Left kidney (tissue), 2 donors: ENCODE results near the gene SPIRE2. TPM values are rescaled to one million over a fixed set of nuclear protein-coding genes. Genes with fewer than 3 reads are reported as not detected.
"Not testable (repeated sequence)": the region's sequence is repeated elsewhere in the genome, so short reads cannot be mapped to it uniquely, and the experiment has no call there.

Source experiments
- DNase-seq: peaks from one replicate; pipeline ENCODE4 v3.0.0-alpha.2; 2013
- polyA plus RNA-seq: library from polyadenylated mRNA; unstranded; fragments of 120-200 nt; gene quantifications from one replicate; pipeline ENCODE4 v1.2.1, GENCODE V29; 2013; ENCODE audit not compliant: insufficient read length

Gene SPIRE2
- polyA plus RNA-seq, 1 donor: 15.7 TPM

GRCh38 chr16:89806589-89807193 lies 21.6 kb upstream of the SPIRE2 start:
- not testable (repeated sequence) for DNase-seq

DNA sequence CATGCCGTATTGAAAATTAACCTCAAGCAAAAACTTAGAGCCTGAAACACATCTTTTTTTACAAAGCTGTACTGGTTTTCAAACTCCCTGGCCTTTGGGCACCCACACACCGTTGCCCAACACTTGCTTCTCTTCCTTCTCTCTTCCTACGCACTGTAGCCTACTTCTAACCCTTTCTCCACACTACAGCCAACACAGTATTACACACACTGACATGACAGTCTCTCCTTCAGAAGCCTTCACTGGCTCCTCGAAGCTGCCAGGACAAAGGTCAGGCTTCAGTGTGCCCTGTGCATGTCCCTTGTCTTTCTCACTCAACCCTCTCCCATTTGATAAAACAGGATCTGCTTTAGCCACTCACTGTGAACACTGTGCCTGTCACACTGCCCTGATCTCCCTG lies 19.8 kb upstream of the SPIRE2 start:
- DNase-seq: no peak

GRCh38 chr16:89811321-89811720 lies 17.0 kb upstream of the SPIRE2 start:
- DNase-seq: no peak

DNA sequence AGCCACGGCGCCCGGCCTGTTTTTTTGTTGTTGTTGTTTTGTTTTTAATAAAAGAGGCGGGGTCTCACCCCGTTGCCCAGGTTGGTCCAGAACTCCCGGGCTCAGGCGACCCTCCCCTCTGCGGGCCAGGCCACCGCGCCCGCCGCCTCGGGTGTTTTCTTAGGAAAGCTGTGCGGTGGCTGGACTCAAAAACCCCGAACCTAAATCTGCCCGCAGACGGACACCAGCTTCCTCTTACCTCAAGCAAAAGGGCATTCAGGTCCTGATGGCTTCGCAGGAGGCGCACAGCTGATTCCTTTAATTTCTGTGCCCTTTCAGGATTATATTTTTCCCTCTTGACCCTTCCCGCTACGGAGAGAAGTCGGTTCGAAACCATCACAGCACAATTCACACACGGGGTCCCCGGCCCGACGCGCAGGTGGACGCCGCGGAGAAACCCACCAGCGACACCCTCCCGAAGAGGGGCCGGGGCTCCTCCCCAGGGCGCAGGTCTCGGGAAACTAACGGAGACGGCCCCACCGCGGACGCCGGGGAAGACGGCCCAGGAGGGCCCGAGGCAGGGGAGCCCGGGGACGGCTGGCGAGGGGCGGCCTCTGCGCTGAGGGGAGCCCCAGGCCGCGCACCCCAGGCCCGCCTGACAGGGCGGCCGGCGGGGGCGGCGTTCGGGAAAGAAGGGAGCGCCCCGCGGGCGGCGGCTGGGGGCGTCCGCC lies 12.5 kb upstream of the SPIRE2 start:
- no peak for DNase-seq

GRCh38 chr16:89818851-89819403 lies 9.3 kb upstream of the SPIRE2 start:
- DNase-seq: not testable (repeated sequence)

DNA sequence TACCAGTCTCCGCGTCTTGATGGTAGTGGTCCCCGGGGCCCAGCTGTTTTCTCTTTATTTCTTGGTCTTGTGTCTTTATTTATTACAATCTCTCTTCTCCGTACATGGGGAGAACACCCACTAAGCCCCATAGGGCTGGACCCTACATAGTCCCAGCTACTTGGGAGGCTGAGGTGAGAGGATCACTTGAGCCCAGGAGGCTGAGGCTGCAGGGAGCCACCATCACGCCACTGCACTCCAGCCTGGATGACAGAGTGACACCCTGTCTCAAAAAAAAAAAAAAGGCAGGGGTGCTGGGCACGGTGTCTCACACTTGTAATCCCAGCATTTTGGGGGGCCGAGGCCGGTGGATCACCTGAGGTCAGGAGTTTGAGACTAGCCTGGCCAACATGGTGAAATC lies 8.8 kb upstream of the SPIRE2 start:
- not testable (repeated sequence) for DNase-seq

DNA sequence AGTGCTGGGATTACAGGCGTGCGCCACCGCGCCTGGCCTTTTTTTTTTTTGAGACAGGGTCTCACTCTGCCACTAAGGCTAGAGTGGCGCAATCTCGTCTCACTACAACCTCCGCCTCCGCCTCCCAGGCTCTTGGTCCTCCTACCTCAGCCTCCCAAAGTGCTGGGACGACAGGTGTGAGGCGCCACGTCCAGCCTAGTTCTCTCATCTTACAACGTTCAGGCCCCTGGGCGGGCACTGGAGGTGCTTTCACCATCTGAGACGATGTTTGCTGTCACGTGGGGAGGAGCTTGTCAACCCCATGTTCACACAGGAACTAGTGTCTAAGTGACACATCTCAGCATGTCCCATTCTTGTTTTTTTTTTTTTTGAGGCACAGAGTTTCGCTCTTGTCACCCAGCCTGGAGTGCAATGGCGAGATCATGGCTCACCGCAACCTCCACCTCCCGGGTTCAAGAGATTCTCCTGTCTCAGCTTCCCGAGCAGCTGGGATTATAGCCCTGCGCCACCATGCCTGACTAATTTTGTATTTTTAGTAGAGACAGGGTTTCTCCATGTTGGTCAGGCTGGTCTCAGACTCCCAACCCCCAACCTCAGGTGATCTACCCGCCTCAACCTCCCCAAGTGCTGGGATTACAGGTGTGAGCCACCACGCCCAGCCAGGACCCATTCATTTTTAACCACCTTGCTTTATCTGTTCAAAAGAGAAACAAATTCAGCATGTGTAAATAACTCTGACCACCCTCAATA lies 6.7 kb upstream of the SPIRE2 start:
- DNase-seq: no peak

GRCh38 chr16:89822188-89823086 lies 5.8 kb upstream of the SPIRE2 start:
- no peak for DNase-seq

DNA sequence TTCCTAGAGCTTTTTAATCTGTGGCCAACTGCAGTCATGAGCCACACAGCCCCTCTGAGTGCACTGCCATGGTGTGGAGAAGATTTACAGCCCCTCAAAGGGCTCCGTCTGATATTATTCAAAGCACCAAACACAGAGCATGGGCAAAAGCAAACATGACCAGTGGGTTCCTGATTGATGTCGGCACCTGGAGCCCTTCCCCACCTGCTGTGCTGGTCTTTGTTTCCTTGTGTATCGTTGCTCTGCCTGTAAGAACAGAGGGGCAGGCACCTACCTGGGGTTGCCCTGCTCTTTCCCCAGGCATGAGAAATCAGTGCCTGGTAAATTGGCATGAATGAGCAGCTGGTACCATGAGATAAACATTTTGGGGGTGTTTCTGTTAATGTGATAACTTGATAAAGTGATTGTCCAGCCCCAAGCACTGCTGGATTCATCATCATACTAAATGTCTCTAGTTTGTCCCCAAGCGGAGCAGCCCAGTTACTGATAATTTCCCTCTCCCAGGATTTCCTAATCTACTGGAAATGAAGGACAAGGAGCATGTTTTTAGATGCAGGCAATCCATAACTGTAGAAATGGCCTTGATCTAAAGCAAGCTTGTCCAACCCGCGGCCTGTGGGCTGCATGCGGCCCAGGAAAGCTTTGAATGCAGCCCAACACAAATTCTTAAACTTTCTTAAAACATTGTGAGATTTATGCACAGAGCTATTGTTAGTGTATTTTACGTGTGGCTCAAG lies 5.0 kb upstream of the SPIRE2 start:
- DNase-seq: no peak

GRCh38 chr16:89823824-89824148 lies 4.5 kb upstream of the SPIRE2 start:
- DNase-seq: not testable (repeated sequence)

DNA sequence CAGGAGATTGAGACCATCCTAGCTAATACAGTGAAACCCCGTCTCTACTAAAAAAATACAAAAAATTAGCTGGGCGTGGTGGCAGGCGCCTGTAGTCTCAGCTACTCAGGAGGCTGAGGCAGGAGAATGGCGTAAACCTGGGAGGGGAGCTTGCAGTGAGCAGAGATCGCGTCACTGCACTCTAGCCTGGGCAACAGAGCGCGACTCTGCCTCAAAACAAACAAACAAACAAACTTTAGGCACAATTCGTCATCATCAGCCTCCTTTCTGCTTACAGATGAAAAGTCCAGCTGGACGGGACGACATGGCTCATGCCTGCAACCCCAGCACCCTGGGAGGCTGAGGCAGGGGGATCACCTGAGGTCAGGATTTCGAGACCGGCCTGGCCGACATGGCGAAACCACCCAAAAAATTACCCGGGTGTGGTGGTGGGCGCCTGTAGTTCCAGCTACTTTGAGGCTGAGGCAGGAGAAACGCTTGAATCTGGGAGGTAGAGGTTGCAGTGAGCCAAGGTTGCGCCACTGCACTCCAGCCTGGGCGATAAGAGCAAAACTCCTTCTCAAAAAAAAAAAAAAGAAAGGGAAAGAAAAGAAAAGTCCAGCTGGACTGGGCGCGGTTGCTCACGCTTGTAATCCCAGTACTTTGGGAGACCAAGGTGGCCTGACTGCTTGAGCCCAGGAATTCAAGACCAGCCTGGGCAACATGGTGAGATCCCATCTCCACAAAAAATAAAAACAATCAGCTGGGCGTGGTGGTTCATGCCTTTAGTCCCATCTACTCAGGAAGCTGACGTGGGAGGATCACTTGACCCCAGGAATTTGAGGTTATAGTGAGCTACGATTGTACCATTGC lies 1.5 kb upstream of the SPIRE2 start:
- no peak for DNase-seq

GRCh38 chr16:89827383-89828198 lies 684 bp upstream of the SPIRE2 start:
- no peak for DNase-seq

- DNase-seq: no peak
Observed at GRCh38 chr16:89828870-89829629, 775 bp downstream of the SPIRE2 start.

- no peak for DNase-seq
Observed at GRCh38 chr16:89829630-89830437, 1.6 kb downstream of the SPIRE2 start.

GRCh38 chr16:89831810-89832328 lies 3.6 kb downstream of the SPIRE2 start:
- DNase-seq: no peak

DNA sequence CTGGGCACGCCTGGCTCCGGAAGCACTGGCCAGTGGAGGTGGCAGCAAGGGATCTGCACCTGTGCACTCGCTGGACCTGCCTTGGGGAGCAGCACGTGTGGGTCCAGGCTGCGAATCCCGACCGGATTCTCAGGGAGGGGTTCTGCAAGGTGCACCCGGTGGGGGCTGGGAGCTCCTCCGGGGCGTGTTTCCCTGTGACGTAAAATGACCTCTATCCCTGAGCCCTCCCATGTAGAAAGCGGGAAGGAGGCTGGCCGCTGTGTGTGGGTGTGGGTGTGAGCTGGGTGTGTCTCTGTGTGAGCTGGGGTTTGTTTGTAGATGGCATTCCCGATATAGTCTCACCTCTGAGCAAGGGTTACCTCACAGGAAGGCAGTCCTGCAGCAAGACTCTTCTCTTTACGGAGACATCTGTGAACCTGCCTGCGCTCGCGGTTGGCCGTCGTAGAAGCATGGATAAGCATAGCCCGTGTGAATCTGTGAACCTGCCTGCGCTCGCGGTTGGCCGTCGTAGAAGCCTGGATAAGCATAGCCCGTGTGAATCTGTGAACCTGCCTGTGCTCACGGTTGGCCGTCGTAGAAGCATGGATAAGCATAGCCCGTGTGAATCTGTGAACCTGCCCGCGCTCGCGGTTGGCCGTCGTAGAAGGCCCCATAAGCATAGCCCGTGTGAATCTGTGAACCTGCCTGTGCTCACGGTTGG lies 5.5 kb downstream of the SPIRE2 start:
- not testable (repeated sequence) for DNase-seq
